Activated T-helper 1 cell treated with Interleukin-2 at 50 U/mL for 16 hours (primary cell): Measurements from ENCODE around the gene WDR4.
"Not testable (repeated sequence)": the region's sequence is repeated elsewhere in the genome, so short reads cannot be mapped to it uniquely, and the experiment has no call there.

Source experiments
- DNase-seq: peaks from one replicate; pipeline ENCODE4 v3.0.0-alpha.2; 2020; ENCODE audit warnings: low read depth

WDR4 gene

GRCh38 chr21:42815217-42815616 is 64.1 kb downstream of the WDR4 start:
- no peak for DNase-seq

- DNase-seq = not testable (repeated sequence)
Measured at GRCh38 chr21:42812528-42813241, 66.7 kb downstream of the WDR4 start.

GRCh38 chr21:42811960-42812359 is 67.4 kb downstream of the WDR4 start:
- no peak for DNase-seq

GRCh38 chr21:42809577-42810475 is 69.5 kb downstream of the WDR4 start:
- no peak for DNase-seq

GRCh38 chr21:42809171-42809570 is 70.2 kb downstream of the WDR4 start:
- DNase-seq = no peak

GRCh38 chr21:42807938-42808613 is 71.3 kb downstream of the WDR4 start:
- DNase-seq = no peak

- DNase-seq = not testable (repeated sequence)
Measured at GRCh38 chr21:42807293-42807895, 71.9 kb downstream of the WDR4 start.

GRCh38 chr21:42806509-42807140 is 72.7 kb downstream of the WDR4 start:
- DNase-seq = no peak

GRCh38 chr21:42801616-42802015 is 77.7 kb downstream of the WDR4 start:
- not testable (repeated sequence) for DNase-seq

- no peak for DNase-seq
Measured at GRCh38 chr21:42799948-42800347, 79.4 kb downstream of the WDR4 start.

GRCh38 chr21:42799516-42799915 is 79.8 kb downstream of the WDR4 start:
- DNase-seq = no peak
